Astrocyte of the spinal cord (primary cell): ENCODE results near the gene GDE1.

Experiments used
- DNase-seq: peaks from one replicate; pipeline ENCODE4 v3.0.0; 2011; ENCODE audit warnings: low read depth, low spot score
- H3K4me3 ChIP-seq: 2 replicates; pipeline ENCODE4 v1.5.1; 2011; ENCODE audit warnings: low read depth, mild to moderate bottlenecking, low read length, moderate library complexity
- in situ Hi-C: cut with HindIII; loops from 2 replicates; pipeline ENCODE4 v1.10.0; 2017; ENCODE audit warnings: low sequenced_read_pairs
- TF ChIP-seq, protein P1 (sequence below): IDR thresholded peaks from 2 replicates; pipeline ENCODE4 v1.5.1; 2012; ENCODE audit warnings: low read depth, mild to moderate bottlenecking, low read length, inconsistent platforms

GDE1 gene

DNA sequence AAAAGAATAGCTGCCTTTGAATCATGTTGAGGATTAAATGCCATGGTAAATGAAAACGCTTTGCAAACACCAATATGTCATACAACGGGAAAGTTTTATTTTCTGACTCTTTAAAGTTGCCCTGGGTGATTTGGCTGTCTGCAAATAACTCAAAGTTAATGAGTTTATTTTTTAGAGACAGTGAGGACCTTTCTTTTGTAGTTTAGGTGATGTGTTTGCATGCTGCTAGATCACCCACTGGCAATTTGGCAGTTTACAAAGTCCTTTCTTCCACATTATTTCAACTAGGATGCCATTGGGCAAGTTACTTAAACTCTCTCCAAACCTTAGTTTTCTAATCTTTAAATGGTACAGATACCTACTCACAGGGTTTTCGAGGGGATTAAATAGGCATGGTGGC lies 37.8 kb downstream of the GDE1 start:
- in situ Hi-C loops, result no loop called here
- no peak overlapping the region for H3K4me3 ChIP-seq
- no peak for DNase-seq
- TF ChIP-seq, protein P1, sequence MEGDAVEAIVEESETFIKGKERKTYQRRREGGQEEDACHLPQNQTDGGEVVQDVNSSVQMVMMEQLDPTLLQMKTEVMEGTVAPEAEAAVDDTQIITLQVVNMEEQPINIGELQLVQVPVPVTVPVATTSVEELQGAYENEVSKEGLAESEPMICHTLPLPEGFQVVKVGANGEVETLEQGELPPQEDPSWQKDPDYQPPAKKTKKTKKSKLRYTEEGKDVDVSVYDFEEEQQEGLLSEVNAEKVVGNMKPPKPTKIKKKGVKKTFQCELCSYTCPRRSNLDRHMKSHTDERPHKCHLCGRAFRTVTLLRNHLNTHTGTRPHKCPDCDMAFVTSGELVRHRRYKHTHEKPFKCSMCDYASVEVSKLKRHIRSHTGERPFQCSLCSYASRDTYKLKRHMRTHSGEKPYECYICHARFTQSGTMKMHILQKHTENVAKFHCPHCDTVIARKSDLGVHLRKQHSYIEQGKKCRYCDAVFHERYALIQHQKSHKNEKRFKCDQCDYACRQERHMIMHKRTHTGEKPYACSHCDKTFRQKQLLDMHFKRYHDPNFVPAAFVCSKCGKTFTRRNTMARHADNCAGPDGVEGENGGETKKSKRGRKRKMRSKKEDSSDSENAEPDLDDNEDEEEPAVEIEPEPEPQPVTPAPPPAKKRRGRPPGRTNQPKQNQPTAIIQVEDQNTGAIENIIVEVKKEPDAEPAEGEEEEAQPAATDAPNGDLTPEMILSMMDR, result no peak

DNA sequence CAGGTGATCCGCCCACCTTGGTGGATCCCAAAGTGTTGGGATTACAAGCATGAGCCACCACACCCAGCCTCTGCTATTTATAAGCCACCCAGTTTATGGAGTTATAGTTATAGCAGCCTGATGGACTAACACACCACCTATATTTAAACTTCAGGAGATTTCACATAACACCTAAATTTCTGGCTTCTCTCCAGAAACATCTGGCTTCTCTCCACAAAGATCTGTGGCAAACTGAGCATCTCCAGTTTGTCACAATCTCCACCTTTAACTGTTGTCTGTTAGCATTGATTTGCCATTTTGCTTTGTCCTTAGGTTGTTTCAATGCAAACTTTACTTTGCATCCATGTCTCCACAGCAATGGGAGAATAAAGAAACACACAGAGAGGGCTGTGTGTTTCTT lies 39.6 kb downstream of the GDE1 start:
- TF ChIP-seq, protein P1, result no peak

DNA sequence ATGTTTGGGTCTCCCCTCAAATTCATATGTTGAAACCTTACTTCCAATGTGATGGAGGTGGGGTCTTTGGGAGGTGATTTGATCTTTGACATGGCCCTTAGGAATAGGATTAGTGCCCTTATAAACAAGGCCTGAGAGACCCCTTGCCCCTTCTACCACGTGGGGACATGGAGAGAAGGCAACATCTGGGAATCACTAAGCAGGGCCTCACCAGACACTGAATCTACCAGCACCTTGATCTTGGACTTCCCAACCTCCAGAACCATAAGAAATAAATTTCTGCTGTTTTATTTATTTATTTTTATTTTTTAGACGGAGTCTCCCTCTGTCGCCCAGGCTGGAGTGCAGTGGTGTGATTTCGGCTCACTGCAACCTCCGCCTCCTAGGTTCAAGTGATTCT lies 40.1 kb downstream of the GDE1 start:
- DNase-seq, result no peak
- TF ChIP-seq, protein P1, result no peak
- H3K4me3 ChIP-seq, result no peak overlapping the region
- in situ Hi-C loops, result no loop called here

More for the DNA sequence above, 39.6 kb downstream of the GDE1 start:
- DNase-seq, result no peak
- in situ Hi-C loops, result no loop called here
- H3K4me3 ChIP-seq, result no peak overlapping the region

DNA sequence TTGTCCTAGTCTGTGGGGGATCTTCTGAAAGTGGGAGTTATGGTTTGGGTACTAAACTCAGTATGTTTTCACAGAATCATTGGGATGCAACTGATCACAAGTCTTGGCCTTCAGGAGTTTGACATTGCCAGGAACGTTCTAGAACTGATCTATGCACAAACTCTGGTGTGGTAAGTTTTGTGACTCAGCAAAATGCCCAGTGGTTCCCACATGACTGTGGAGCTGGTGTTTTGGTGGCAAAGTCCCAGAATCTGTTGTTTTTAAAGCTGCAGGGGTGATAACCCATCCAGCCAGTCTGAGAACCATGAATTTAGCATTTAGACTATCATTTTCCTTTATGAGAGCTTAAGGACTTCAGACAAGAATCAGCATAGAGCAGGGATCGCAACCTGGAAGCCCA lies 40.6 kb downstream of the GDE1 start:
- TF ChIP-seq, protein P1, result no peak
- no peak overlapping the region for H3K4me3 ChIP-seq
- no peak for DNase-seq
- in situ Hi-C loops, result no loop called here

DNA sequence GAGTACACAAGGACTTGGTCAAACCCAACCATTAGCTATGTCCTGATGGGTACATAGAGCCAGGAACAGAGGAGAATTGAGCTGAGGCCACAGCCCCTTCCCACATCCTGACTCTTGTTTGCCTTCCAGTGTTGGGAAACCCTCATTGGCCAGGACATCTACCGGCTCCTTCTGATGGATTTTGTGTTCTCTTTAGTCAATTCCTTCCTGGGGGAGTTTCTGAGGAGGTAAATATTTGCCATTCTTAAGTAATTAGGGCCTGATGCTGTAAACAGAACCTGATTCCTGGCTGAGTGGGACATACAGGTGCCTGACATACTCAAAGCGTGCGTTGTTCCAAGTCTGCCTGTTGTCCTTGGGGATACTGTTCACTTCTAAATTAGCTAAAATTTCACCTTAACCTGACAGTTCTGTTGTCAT lies 42.6 kb downstream of the GDE1 start:
- TF ChIP-seq, protein P1, result no peak
- no peak overlapping the region for H3K4me3 ChIP-seq
- no peak for DNase-seq
- in situ Hi-C loops, result no loop called here

DNA sequence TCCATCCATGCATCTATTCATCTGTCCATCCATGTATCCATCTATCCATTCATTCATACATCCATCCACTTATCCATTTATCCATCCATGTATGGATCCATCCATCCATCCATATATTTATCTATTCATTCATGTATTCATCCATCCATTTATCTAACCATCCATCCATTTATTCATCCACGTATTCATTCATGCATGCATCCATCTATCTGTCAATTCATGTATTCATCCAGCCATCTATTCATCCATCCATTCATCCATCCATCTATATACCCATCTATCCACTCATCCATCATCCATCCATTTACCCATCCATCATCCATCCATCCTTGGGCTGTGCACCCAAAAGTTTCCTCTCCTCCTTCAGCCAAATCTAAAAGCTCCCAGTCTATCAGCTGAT lies 43.4 kb downstream of the GDE1 start:
- TF ChIP-seq, protein P1, result no peak
- DNase-seq, result no peak
- in situ Hi-C loops, result no loop called here
- H3K4me3 ChIP-seq, result no peak overlapping the region

DNA sequence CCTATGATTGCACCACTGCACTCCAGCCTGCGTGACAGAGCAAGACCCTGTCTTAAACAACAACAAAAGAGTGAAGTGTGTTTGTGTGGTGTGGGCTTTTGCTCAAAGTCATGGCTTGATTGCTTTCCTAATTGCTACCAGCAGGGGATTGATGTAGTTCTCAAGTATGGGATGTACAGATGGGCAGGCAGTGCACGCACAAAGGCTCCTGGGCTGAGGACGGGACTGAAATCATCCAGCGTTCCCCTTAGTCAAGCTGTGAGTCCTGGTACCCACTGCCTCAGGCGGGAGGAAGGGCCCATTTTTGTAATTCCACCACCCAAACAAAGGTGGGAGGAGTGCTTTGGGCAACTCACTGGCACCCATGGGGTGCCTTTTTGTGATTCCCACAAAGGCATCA lies 47.3 kb downstream of the GDE1 start:
- in situ Hi-C loops, result no loop called here
- TF ChIP-seq, protein P1, result no peak
- DNase-seq, result no peak
- H3K4me3 ChIP-seq, result no peak overlapping the region
